Hematopoietic multipotent progenitor cell treated with erythropoietin and hydrocortisone succinate and interleukin-3 and kit ligand, for 4 days (in vitro differentiated cells): Measurements from ENCODE around the gene ASIC1.
A peak's percentile ranks its signal among the peaks of the same experiment; 100 is the strongest.

Experiments
- DNase-seq: peaks from one replicate; pipeline ENCODE4 v3.0.0-alpha.2; 2015

The ASIC1 gene

GRCh38 chr12:50085615-50086072 lies 28.2 kb downstream of the ASIC1 start:
- no peak for DNase-seq

DNA sequence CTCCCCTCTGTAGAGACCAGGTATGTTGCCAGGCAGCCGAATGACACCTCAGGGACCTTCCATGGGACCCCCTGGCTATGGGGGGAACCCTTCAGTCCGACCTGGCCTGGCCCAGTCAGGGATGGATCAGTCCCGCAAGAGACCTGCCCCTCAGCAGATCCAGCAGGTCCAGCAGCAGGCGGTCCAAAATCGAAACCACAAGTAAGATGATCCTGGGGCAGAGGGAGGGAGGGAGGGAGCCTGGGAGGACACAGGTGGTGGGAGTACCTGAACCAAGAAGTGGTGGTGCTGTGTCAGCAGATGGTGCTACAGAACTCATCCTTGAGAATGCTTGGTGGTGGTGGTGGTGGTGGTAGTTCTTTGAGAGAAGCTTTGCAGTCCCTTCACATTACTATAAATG lies 28.8 kb downstream of the ASIC1 start:
- no peak for DNase-seq

DNA sequence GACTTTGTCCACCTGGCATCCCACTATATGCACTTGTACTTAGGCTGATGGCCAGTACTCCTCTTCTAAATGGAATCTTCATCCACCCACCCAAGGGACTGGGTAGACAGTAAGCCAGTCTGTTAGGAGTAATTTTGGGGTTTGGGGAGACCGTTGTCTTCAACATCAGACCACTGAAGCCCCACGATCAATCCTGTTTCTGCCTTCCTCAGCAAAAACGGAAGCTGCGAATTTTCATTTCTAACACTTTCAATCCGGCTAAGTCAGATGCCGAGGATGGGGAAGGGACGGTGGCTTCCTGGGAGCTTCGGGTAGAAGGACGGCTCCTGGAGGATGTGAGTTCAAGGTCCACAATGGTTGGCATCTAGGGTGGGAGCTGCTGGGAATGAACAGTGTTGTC lies 29.8 kb downstream of the ASIC1 start:
- DNase-seq, result no peak

DNA sequence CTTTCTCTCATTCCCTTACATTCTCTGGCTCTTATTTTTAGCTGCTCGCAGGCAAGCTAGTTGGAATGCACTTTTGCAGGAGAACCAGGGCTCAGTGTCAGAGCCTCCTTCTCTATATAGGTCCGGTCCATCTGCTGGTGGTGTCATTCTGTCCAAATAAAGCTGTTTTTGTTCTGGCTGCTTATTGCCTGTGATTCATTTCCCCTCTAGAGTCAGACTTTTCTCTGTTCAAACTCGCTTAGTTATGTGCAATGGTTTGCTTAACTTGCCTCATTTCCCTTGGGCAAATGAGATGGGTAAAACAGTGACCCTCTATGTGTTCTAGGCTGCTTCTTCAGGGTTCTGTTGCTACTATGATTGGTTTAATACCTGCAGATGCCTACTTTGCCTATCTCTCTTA lies 30.6 kb downstream of the ASIC1 start:
- DNase-seq, result no peak

DNA sequence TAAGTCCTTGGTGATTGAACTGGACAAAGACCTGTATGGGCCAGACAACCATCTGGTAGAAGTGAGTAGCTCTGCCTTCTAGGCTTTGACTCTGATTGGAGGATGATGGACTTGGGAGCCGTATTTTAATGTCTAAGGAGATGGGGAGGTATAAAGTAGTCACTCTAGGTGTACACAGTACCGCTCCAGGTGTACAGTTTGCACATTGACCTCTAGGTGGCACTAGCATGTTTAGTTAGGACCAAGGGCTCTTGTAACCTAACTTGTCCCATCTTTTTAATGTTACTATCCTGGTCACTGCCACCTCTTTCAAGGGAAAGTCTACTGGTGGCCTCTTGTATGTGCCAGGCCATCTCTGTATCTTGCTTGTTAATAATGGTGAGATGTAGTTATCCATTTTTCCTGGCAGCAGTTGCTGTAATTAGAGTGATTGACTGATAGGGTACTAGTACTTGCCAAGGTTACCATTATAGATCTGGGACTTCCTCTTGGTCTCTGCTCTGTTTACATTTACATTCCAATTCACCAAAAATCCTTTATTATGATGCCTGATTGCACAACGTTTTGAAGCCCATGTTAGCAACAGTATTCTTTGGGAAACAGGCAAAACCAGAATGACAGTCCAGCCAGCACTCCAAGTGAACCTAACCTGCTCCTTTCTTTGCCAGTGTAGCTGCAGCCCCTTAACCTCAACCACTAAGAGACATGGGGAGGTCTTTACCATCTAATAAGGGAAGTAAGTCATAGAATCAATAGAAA lies 31.4 kb downstream of the ASIC1 start:
- DNase-seq, result peak; percentile 75

DNA sequence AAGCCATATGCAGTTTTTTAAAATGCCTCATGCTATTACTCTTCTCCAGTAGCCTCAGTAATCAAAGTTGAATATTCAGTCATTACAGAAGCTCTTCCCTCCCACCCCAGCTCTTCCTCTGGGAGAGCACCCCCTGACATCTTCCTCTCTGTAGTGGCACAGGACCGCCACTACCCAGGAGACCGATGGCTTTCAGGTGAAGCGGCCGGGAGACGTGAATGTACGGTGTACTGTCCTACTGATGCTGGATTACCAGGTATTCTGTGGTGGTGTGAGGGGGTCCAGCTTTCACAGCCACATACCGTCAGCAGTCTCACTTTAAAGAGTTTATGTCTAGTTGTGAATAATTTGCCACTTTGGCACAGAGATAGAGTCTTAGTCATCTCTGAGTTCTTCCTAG lies 32.3 kb downstream of the ASIC1 start:
- DNase-seq, result no peak

DNA sequence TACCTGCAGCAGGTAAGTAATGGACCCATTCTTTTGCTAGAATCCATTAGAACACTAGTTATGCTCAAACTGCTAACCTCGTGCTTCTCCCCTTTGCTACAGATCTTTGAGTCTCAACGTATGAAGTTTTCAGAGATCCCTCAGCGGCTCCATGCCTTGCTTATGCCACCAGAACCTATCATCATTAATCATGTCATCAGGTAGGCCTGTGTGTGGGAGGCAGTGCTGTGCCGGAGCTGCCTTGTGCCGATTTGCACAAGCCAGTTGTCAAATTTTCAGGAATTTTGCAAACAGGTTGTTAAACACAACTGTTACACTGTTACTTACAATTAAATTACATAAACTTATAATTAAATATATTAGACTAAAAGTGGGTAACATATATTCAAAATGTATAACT lies 33.0 kb downstream of the ASIC1 start:
- DNase-seq, result no peak

DNA sequence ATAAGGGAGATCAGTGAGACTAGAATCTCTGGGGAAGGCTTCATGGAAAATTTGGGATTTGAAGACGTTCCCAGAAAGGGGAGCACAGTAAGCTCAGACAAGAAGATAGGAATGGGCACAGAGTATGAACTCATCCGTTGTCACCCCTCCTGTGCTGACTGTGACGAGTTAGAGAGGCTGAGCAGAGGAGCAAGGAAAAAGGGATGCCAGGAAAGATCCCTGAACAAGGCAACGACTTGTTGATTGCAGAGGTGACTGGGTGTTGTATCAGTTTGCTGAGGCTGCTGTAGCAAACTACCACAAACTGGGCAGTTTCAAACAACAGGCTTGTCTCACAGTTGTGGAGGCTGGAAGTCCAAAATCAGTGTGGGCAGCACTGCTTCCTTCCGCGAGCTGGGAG lies 40.6 kb downstream of the ASIC1 start:
- no peak for DNase-seq

- DNase-seq, result no peak
Observed at GRCh38 chr12:50099302-50100008, 42.1 kb downstream of the ASIC1 start.

- no peak for DNase-seq
Observed at GRCh38 chr12:50100561-50100960, 43.2 kb downstream of the ASIC1 start.

- peak; percentile 49 for DNase-seq
Observed at GRCh38 chr12:50101663-50102062, 44.3 kb downstream of the ASIC1 start.

DNA sequence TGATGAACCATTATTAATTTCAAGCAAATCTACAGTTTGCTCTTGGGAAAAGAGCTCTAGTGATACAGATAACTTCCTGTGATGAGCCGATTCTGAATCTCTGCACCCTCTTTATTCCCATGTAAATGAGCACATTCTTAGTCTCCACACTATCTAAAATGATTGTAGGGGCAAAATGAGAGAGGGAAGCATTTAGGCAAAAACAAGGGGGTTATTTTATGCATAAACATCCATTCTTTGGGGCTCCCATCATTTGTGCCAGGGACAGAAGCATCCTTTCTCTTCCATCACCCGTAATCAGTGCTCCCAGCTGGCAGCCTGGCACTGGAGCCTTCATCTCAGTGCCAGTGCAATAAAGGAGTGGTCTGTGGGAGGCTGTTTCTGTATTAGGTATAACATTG lies 44.7 kb downstream of the ASIC1 start:
- DNase-seq, result no peak

DNA sequence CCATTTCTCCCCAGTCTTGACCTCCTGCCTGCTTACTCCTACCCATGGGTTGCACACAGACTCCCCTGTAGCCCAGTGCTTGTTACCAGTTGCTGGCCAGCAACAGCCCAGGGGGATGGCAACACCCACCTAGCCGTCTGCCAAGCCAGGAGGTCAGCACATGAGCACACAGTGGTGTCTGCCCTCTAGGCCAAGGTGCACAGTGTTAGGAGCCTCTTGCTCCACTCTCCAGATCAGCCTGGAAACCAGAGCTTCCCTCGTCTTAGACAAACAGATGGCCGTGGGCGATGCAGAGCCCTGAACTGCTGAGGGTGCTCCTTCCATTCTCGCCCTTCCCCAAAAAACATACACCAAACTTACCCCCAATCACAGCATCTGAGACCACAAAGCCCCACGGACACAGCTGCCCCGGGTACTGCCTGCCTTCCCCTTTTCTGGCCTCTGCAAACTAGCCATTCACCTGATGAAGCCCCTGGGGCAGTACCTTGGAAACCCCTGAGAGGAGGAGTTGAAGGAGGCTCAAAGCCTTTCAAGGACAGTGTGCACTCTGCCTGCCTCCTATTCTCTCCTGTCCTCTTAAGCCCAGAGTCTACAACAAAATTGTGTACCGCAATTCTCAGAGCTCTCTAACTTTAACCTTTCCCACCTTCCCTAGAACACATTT lies 45.4 kb downstream of the ASIC1 start:
- no peak for DNase-seq

- DNase-seq, result no peak
Observed at GRCh38 chr12:50103351-50103750, 46.0 kb downstream of the ASIC1 start.

DNA sequence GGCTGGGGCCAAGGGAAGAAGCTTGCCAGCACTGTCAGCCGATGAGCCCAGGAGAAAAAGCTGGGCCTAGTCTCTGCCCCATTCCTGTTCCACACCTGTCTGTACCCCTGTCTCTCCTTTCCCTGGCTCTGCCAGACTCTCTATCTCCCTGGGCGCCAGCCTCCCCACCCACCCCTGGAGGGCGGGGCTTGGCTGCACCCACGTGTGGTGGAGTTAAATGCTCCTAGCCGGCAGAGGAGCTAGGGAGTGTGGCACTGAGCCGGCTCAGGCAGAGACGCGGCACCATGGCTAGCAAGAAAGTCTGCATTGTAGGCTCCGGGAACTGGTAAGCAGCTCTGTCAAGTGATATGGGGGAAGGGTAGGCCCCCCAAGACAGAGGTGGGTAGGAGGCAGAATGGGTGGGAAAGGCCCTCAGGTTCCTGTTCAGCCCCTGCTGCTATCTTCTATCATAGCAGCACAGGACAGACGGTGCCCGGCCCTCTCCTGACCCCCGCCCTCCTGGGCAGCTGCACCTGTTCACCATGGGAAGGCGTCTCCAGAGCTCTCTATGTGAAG lies 46.4 kb downstream of the ASIC1 start, which contains the start of gene GPD1:
TSS of gene GPD1 (plus strand) at position 242 of the 555 bp plus-strand sequence. CDS start at position 285, 43 bp downstream.
- DNase-seq, result peak; percentile 71

DNA sequence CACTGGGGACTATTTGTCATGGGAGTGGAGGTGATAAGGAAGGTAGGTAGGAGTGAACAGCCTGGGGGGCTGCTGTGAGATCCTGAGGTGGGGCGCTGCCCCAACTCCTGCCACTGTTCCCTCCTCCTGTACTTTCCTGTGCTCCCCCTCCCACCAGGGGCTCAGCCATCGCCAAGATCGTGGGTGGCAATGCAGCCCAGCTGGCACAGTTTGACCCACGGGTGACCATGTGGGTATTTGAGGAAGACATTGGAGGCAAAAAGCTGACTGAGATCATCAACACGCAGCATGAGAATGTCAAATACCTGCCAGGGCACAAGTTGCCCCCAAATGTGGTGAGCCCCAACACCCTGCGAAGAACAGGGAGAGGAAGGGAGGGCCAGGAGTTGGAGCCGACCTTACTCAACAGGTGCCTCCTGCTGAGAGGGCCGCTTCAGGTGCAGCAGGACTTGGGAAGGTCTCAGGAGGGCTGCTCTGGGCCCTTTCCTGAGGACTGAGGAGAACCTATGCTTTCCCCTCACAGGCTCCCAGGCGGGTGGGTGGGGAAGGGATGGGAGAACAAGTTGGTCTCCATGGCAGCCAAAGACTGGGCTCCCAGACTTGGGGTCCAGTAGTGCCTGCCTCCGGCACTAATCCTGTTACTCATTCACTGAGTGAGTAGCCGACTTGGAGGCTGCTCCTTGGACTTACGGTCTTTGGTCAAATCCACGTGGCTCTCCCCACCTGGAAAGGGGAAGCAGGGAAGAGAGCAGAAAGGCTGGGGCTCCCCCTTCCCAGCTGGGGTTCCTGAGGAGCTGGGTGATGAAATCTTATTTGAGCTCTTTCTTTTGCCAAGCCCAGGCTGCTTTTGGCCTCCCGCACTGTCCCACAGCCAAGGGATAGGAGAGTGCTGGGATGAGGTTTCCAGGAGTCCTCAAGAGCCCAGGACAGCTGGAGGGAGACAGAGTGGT lies 47.3 kb downstream of the ASIC1 start:
- no peak for DNase-seq

DNA sequence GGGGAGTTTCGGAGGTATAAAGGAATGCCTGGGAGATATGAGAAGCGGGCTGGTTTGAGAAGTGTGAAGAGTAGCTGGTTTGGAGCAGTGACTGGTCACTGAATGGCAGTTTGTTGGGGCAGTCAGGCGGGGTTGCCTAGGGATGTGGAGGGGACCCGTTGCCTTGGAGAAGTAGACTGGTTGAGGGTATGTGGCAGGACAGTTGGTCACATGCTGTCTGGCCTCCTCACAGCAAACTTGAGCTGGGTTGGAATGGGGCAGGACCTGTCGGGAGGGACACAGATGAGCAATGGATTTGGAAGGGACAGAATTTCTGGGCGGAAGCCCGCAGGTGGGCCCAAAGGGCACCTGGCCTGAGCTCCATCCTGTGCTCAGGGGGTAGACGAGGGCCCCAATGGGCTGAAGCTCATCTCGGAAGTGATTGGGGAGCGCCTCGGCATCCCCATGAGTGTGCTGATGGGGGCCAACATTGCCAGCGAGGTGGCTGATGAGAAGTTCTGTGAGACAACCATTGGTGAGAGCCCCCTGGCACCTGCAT lies 48.6 kb downstream of the ASIC1 start:
- no peak for DNase-seq

DNA sequence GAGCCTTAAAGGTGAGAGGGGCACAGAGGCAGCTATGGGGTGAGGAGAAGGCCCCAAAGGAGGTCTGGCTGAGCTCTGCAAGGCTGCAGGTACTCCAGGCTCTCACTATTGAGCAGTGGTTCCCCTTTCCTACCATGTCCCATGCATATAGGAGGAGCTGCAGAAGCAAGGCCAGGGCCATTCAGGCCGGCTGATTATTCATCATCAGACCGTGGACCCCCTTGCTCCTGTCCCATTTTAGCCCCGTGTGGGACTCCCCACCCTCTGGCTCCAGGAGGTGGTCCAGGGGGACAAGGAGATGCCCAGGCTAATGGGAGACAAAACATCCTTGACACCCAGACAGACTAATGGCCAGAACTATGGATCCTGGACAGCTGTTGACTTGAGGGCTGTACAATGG lies 49.5 kb downstream of the ASIC1 start:
- DNase-seq, result no peak

- no peak for DNase-seq
Observed at GRCh38 chr12:50107416-50108268, 50.2 kb downstream of the ASIC1 start.

GRCh38 chr12:50109319-50109718 lies 51.9 kb downstream of the ASIC1 start:
- no peak for DNase-seq
